AG10803 (cell line): Measurements from ENCODE around the gene EIF3A.

Experiments
- DNase-seq: peaks from one replicate; pipeline ENCODE4 v3.0.0; 2010; ENCODE audit warnings: low read depth
- H3K4me3 ChIP-seq: 2 replicates; pipeline ENCODE4 v1.5.1; 2011; ENCODE audit warnings: mild to moderate bottlenecking, low read length, control low read depth
- CTCF ChIP-seq: conservative IDR thresholded peaks from 2 replicates; pipeline ENCODE4 v1.5.1; 2011; ENCODE audit warnings: mild to moderate bottlenecking, low read length, control low read depth, inconsistent platforms

Gene EIF3A

GRCh38 chr10:119079599-119080520, 757 bp downstream of the EIF3A start:
- no peak for TF ChIP-seq CTCF
- peak overlapping the region; percentile 90 for H3K4me3 ChIP-seq

GRCh38 chr10:119078422-119079179, 2.0 kb downstream of the EIF3A start:
- peak overlapping the region; percentile 90 for H3K4me3 ChIP-seq
- DNase-seq = no peak
- TF ChIP-seq CTCF = no peak

More at GRCh38 chr10:119079599-119080520, 757 bp downstream of the EIF3A start:
- DNase-seq = peak; percentile 79

GRCh38 chr10:119073584-119073983, 7.0 kb downstream of the EIF3A start:
- no peak for DNase-seq
- no peak for TF ChIP-seq CTCF
- H3K4me3 ChIP-seq = no peak overlapping the region

GRCh38 chr10:119070395-119071165, 10.0 kb downstream of the EIF3A start:
- DNase-seq = no peak
- no peak for TF ChIP-seq CTCF
- H3K4me3 ChIP-seq = no peak overlapping the region

GRCh38 chr10:119061926-119062325, 18.7 kb downstream of the EIF3A start:
- TF ChIP-seq CTCF = no peak
- H3K4me3 ChIP-seq = no peak overlapping the region

GRCh38 chr10:119061352-119061751, 19.3 kb downstream of the EIF3A start:
- DNase-seq = no peak
- no peak overlapping the region for H3K4me3 ChIP-seq
- TF ChIP-seq CTCF = no peak

More at GRCh38 chr10:119061926-119062325, 18.7 kb downstream of the EIF3A start:
- DNase-seq = no peak
